ENCODE results near the gene CAMK2D. TPM values are rescaled to one million over a fixed set of nuclear protein-coding genes. Genes with fewer than 3 reads are reported as not detected.

Gene CAMK2D
- total RNA-seq, 1 donor from 2014 or later: 31.7 TPM

DNA sequence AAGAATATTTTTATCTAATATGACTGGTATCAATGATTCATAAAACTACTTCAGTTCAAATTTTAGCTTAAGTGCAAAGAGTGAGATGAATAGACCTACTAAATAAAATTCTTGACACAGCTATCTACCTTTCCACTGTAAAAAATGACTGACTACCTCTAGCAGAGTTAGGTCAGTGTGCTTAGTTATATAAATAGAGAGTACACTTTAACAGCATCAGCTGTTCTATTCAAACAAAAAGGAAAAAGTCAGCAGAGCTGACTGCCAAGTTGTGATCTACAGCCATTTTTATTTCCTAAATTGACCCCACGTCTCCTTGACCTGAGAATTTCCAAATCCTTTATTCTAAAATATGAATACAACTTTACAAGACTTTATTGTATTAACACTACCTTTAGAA, 262.4 kb downstream of the CAMK2D start:
- Mint-ChIP-seq H3K27me3 (ENCODE audit: low read depth) (no peaks in the 10 kb centered on the region), H3K9me3 (peaks cover 21% of the 10 kb centered on the region), H3K36me3 (peaks cover 23% of the 10 kb centered on the region), H3K4me3 (no peak overlapping the region), H3K27ac (no peak overlapping the region), H3K4me1 (peaks cover 11% of the 10 kb centered on the region)
- TF ChIP-seq, protein P1, sequence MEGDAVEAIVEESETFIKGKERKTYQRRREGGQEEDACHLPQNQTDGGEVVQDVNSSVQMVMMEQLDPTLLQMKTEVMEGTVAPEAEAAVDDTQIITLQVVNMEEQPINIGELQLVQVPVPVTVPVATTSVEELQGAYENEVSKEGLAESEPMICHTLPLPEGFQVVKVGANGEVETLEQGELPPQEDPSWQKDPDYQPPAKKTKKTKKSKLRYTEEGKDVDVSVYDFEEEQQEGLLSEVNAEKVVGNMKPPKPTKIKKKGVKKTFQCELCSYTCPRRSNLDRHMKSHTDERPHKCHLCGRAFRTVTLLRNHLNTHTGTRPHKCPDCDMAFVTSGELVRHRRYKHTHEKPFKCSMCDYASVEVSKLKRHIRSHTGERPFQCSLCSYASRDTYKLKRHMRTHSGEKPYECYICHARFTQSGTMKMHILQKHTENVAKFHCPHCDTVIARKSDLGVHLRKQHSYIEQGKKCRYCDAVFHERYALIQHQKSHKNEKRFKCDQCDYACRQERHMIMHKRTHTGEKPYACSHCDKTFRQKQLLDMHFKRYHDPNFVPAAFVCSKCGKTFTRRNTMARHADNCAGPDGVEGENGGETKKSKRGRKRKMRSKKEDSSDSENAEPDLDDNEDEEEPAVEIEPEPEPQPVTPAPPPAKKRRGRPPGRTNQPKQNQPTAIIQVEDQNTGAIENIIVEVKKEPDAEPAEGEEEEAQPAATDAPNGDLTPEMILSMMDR (IDR thresholded peaks at IDR 0.05; ENCODE audit: unreplicated experiment): no peak
- no peak for DNase-seq (ENCODE audit: low spot score in 2 of 2, unreplicated experiment in 2 of 2)

DNA sequence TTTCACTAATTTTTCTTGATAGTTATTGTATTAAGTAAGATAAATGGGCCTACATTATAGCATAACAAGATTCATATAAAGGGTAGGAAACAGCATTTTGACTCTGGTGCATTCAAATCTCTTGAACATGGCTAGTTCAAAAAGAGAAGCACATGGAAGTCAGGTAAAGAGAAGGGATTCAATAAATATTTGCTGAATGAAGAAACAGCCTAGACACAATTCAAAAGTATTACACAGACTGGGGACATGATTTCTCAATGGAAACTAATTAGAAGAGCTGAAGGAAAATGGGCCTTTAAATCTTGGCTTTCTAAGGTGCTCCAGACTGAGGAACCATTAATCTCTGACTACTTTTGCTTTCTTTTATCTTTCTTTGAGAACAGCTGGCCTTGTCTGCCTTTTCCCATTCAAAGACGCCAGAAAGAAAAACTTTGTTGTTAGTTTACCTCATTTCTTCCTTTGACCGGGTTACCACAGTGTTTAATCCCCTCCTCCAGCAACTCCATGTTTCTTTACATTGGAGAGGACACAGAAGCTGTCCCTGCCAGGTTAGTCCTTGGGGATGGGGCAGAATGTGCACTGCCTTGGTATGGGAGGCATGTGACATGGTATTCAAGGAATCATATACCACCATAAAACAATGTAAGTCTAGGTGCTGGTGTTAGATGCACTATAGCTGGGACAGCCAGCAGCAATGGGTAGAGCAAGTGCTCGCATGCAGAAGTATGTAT, 264.2 kb downstream of the CAMK2D start:
- no peak for DNase-seq (ENCODE audit: low spot score in 2 of 2, unreplicated experiment in 2 of 2)
- Mint-ChIP-seq H3K27me3 (ENCODE audit: low read depth) (no peaks in the 10 kb centered on the region), H3K4me1 (peaks cover 11% of the 10 kb centered on the region), H3K9me3 (peaks cover 14% of the 10 kb centered on the region), H3K4me3 (no peak overlapping the region), H3K27ac (peak overlapping the region; percentile 42), H3K36me3 (peaks cover 23% of the 10 kb centered on the region)
- TF ChIP-seq, protein P1 (IDR thresholded peaks at IDR 0.05; ENCODE audit: unreplicated experiment): no peak

DNA sequence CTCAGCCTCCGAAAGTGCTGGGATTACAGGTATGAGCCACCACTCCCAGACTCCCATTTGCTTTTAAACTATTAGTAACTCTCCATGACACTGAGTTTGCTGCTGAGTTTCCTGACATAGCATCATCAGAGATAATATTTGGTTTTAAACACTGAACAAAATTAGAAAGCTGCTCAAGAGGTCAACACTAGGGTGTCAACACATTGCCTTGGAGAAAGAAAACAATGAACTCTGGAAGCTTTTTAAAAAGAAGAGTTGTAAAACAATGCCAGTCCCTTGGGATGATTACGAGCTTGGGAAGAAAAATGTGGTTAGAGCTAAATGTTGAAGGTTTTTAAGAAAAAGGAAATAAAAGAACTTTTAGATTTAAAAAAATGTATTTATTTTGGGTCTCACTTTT, 264.8 kb downstream of the CAMK2D start:
- no peak overlapping the region for H3K27ac Mint-ChIP-seq

DNA sequence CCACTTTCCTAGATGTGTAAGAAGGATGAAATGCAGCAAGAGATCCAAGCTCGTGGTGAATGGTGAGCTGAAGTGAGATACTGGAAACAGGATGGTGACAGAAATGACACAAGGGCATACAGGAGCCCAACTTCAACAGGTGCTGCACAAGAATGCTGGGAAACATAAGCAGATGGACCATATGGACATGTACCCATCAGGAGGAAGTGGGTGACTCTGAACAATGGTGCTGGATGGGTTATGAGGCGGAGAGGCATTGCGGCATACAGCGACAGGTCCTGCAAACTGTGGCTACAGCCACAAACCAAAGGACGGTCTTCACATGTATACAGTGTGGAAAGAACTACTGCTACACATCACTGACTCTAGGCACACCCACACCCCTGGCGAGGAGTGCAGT, 265.7 kb downstream of the CAMK2D start:
- DNase-seq (ENCODE audit: low spot score in 2 of 2, unreplicated experiment in 2 of 2): no peak
- Mint-ChIP-seq H3K27me3 (ENCODE audit: low read depth) (no peaks in the 10 kb centered on the region), H3K27ac (no peak overlapping the region), H3K4me3 (no peak overlapping the region), H3K4me1 (peaks cover 11% of the 10 kb centered on the region), H3K9me3 (peaks cover 11% of the 10 kb centered on the region), H3K36me3 (peaks cover 21% of the 10 kb centered on the region)
- TF ChIP-seq, protein P1 (IDR thresholded peaks at IDR 0.05; ENCODE audit: unreplicated experiment): no peak

More for the DNA sequence above, 264.8 kb downstream of the CAMK2D start:
- peaks cover 11% of the 10 kb centered on the region for H3K9me3 Mint-ChIP-seq
- TF ChIP-seq, protein P1 (IDR thresholded peaks at IDR 0.05; ENCODE audit: unreplicated experiment): no peak
- H3K4me3 Mint-ChIP-seq: no peak overlapping the region
- peaks cover 11% of the 10 kb centered on the region for H3K4me1 Mint-ChIP-seq
- peaks cover 21% of the 10 kb centered on the region for H3K36me3 Mint-ChIP-seq
- DNase-seq (ENCODE audit: low spot score in 2 of 2, unreplicated experiment in 2 of 2): no peak
- no peaks in the 10 kb centered on the region for H3K27me3 Mint-ChIP-seq (ENCODE audit: low read depth)

- Mint-ChIP-seq H3K4me1 (peaks cover 6% of the 10 kb centered on the region), H3K27me3 (ENCODE audit: low read depth) (no peaks in the 10 kb centered on the region), H3K9me3 (no peaks in the 10 kb centered on the region), H3K36me3 (no peaks in the 10 kb centered on the region), H3K4me3 (no peak overlapping the region), H3K27ac (no peak overlapping the region)
- DNase-seq (ENCODE audit: low spot score in 2 of 2, unreplicated experiment in 2 of 2): no peak
- TF ChIP-seq, protein P1 (IDR thresholded peaks at IDR 0.05; ENCODE audit: unreplicated experiment): no peak
These were observed 278.4 kb downstream of the CAMK2D start for GRCh38 chr4:113483131-113483530.

All from mesothelial cell of epicardium (in vitro differentiated cells).